IPS DF 6.9 (cell line): Measurements from ENCODE around the gene PDGFB.

Experiments used
- DNase-seq: peaks from one replicate; pipeline ENCODE4 v3.0.0-alpha.2; 2013; ENCODE audit warnings: low read depth, low spot score
- H3K27ac ChIP-seq: one replicate; pipeline ENCODE4 v1.5.1; 2013; ENCODE audit warnings: low read length, control low read depth
- H3K27me3 ChIP-seq: 2 replicates; pipeline ENCODE4 v1.6.1; 2013; ENCODE audit warnings: mild to moderate bottlenecking, low read length; ENCODE audit not compliant: control insufficient read depth, insufficient read depth
- H3K36me3 ChIP-seq: 2 replicates; pipeline ENCODE4 v1.6.1; 2013; ENCODE audit warnings: low read length; ENCODE audit not compliant: control insufficient read depth, insufficient read depth
- H3K4me1 ChIP-seq: 2 replicates; pipeline ENCODE4 v1.6.1; 2013; ENCODE audit warnings: low read length; ENCODE audit not compliant: control insufficient read depth, insufficient read depth
- H3K4me3 ChIP-seq: 2 replicates; pipeline ENCODE4 v1.5.1; 2013; ENCODE audit warnings: mild to moderate bottlenecking, low read length
- H3K9me3 ChIP-seq: 2 replicates; pipeline ENCODE4 v1.6.1; 2013; ENCODE audit warnings: low read length, inconsistent platforms; ENCODE audit not compliant: control insufficient read depth, insufficient read depth
- WGBS: extraction: QIAGEN DNeasy Blood & Tissue Kit; methylation state at CpG from one replicate; pipeline ENCODE4 v1.1.7; 2013; ENCODE audit warnings: mixed read lengths, missing lambda C conversion rate; ENCODE audit not compliant: insufficient read length, insufficient coverage; 5-methylcytosine and 5-hydroxymethylcytosine counted together

Gene PDGFB

GRCh38 chr22:39197578-39197977, 47.2 kb downstream of the PDGFB start:
- Histone ChIP-seq H3K4me3 (no peak overlapping the region), H3K4me1 (no peaks in the 10 kb centered on the region), H3K9me3 (no peaks in the 10 kb centered on the region), H3K27me3 (no peaks in the 10 kb centered on the region), H3K27ac (no peak overlapping the region), H3K36me3 (no peaks in the 10 kb centered on the region)
- no CpG with 5 or more reads among the region's 5 CpGs for WGBS
- no peak for DNase-seq

GRCh38 chr22:39194098-39194497, 50.7 kb downstream of the PDGFB start:
- H3K27ac ChIP-seq, result no peak overlapping the region
- no peaks in the 10 kb centered on the region for H3K9me3 ChIP-seq
- H3K4me3 ChIP-seq, result no peak overlapping the region
- no peaks in the 10 kb centered on the region for H3K36me3 ChIP-seq
- no peaks in the 10 kb centered on the region for H3K4me1 ChIP-seq
- WGBS, result no CpG with 5 or more reads among the region's 1 CpG
- H3K27me3 ChIP-seq, result no peaks in the 10 kb centered on the region
- no peak for DNase-seq

- no CpG with 5 or more reads among the region's 10 CpGs for WGBS
- no peak overlapping the region for H3K27ac ChIP-seq
- H3K36me3 ChIP-seq, result no peaks in the 10 kb centered on the region
- H3K4me1 ChIP-seq, result no peaks in the 10 kb centered on the region
- H3K4me3 ChIP-seq, result no peak overlapping the region
- no peaks in the 10 kb centered on the region for H3K9me3 ChIP-seq
- no peaks in the 10 kb centered on the region for H3K27me3 ChIP-seq
- no peak for DNase-seq
These were observed 56.0 kb downstream of the PDGFB start for GRCh38 chr22:39188809-39189208.

- Histone ChIP-seq H3K27ac (no peak overlapping the region), H3K9me3 (no peaks in the 10 kb centered on the region), H3K36me3 (no peaks in the 10 kb centered on the region), H3K27me3 (no peaks in the 10 kb centered on the region), H3K4me3 (no peak overlapping the region), H3K4me1 (no peaks in the 10 kb centered on the region)
- DNase-seq, result no peak
- WGBS, result no CpG with 5 or more reads among the region's 11 CpGs
These were observed 59.2 kb downstream of the PDGFB start for GRCh38 chr22:39185601-39186012.

- Histone ChIP-seq H3K9me3 (no peaks in the 10 kb centered on the region), H3K36me3 (no peaks in the 10 kb centered on the region), H3K27ac (no peak overlapping the region), H3K27me3 (no peaks in the 10 kb centered on the region), H3K4me1 (no peaks in the 10 kb centered on the region), H3K4me3 (no peak overlapping the region)
- WGBS, result no CpG with 5 or more reads among the region's 23 CpGs
- no peak for DNase-seq
These were observed 59.9 kb downstream of the PDGFB start for GRCh38 chr22:39184586-39185577.

GRCh38 chr22:39183991-39184585, 60.7 kb downstream of the PDGFB start:
- H3K36me3 ChIP-seq, result no peaks in the 10 kb centered on the region
- no peak overlapping the region for H3K4me3 ChIP-seq
- H3K27me3 ChIP-seq, result no peaks in the 10 kb centered on the region
- H3K9me3 ChIP-seq, result no peaks in the 10 kb centered on the region
- DNase-seq, result no peak
- WGBS, result no CpG with 5 or more reads among the region's 13 CpGs
- H3K4me1 ChIP-seq, result peaks cover 2% of the 10 kb centered on the region; the same call in 1 of the 2 replicates
- no peak overlapping the region for H3K27ac ChIP-seq

- H3K27me3 ChIP-seq, result no peaks in the 10 kb centered on the region
- H3K27ac ChIP-seq, result no peak overlapping the region
- peaks cover 2% of the 10 kb centered on the region; the same call in 1 of the 2 replicates for H3K4me1 ChIP-seq
- H3K36me3 ChIP-seq, result no peaks in the 10 kb centered on the region
- no peak for DNase-seq
- H3K9me3 ChIP-seq, result no peaks in the 10 kb centered on the region
- no CpG with 5 or more reads among the region's 6 CpGs for WGBS
- H3K4me3 ChIP-seq, result no peak overlapping the region
These were observed 62.2 kb downstream of the PDGFB start for GRCh38 chr22:39182478-39183030.

GRCh38 chr22:39181778-39182177, 63.0 kb downstream of the PDGFB start:
- peaks cover 7% of the 10 kb centered on the region for H3K4me1 ChIP-seq
- H3K36me3 ChIP-seq, result no peaks in the 10 kb centered on the region
- WGBS, result no CpG with 5 or more reads among the region's 5 CpGs
- no peak overlapping the region for H3K4me3 ChIP-seq
- no peaks in the 10 kb centered on the region for H3K9me3 ChIP-seq
- no peak for DNase-seq
- no peaks in the 10 kb centered on the region for H3K27me3 ChIP-seq
- no peak overlapping the region for H3K27ac ChIP-seq

GRCh38 chr22:39181356-39181755, 63.4 kb downstream of the PDGFB start:
- Histone ChIP-seq H3K9me3 (no peaks in the 10 kb centered on the region), H3K27me3 (no peaks in the 10 kb centered on the region), H3K4me3 (no peak overlapping the region), H3K36me3 (no peaks in the 10 kb centered on the region), H3K27ac (no peak overlapping the region), H3K4me1 (peaks cover 9% of the 10 kb centered on the region)
- no peak for DNase-seq
- no CpG with 5 or more reads among the region's 8 CpGs for WGBS

GRCh38 chr22:39179841-39180335, 64.9 kb downstream of the PDGFB start:
- no peak for DNase-seq
- Histone ChIP-seq H3K36me3 (no peaks in the 10 kb centered on the region), H3K4me1 (peaks cover 18% of the 10 kb centered on the region), H3K27me3 (no peaks in the 10 kb centered on the region), H3K27ac (no peak overlapping the region), H3K4me3 (no peak overlapping the region), H3K9me3 (no peaks in the 10 kb centered on the region)
- WGBS, result no CpG with 5 or more reads among the region's 21 CpGs
